B cell (primary cell): ENCODE results near the gene LRRC57. TPM values are rescaled to one million over a fixed set of nuclear protein-coding genes. Genes with fewer than 3 reads are reported as not detected.

ENCODE experiments used
- ATAC-seq: fragments of 200-7000 bp; cut with Tn5 transposase; one replicate; pipeline ENCODE4 v1.10.0; 2021; ENCODE audit warnings: low read depth, mild to moderate bottlenecking, moderate number of reproducible peaks, moderate library complexity
- CTCF ChIA-PET: fragments of 350-600 bp; sonication (Branson Sonifier 250); formaldehyde crosslinking; loops from one replicate; lab custom pipeline; 2021; ENCODE audit warnings: antibody characterized with exemption, inconsistent platforms; lab: Charles Lee
- POLR2A ChIA-PET: fragments of 350-600 bp; sonication (Branson Sonifier 250); formaldehyde crosslinking; loops from one replicate; lab custom pipeline; 2021; ENCODE audit warnings: antibody characterized with exemption; lab: Charles Lee
- DNase-seq: peaks from one replicate; pipeline ENCODE4 v3.0.0; 2013
- H2AFZ ChIP-seq: 2 replicates; pipeline ENCODE4 v1.6.1; 2012; ENCODE audit warnings: mild to moderate bottlenecking, low read depth, low read length; ENCODE audit not compliant: insufficient read depth, poor library complexity, severe bottlenecking
- H3K27ac ChIP-seq, 2 donors: 1 replicate in 1 of 2; 2 replicates in 1 of 2; pipeline ENCODE4 v1.5.1; 2012 to 2013; ENCODE audit warnings: low read length in 2 of 2, mild to moderate bottlenecking in 2 of 2, moderate library complexity in 1 of 2
- H3K27me3 ChIP-seq, 4 experiments: fragments of 200-600 bp in 1 of 4; sonication (generic) in 1 of 4; replicated peaks in 1 of 4; 1 replicate in 2 of 4; 2 replicates in 2 of 4; pipeline versions ENCODE4 v1.6.1 to v1.7.0; 2013 to 2016; ENCODE audit warnings: low read length in 3 of 4, mild to moderate bottlenecking in 2 of 4, mixed read lengths in 1 of 4, moderate library complexity in 1 of 4; ENCODE audit not compliant: insufficient read depth in 4 of 4, control insufficient read depth in 3 of 4; ENCODE audit errors: control extremely low read depth in 1 of 4
- H3K36me3 ChIP-seq, 2 experiments: replicated peaks in 1 of 2; 1 replicate in 1 of 2; 2 replicates in 1 of 2; pipeline versions ENCODE4 v1.6.1 to v1.7.1; 2013; ENCODE audit warnings: low read length in 1 of 2; ENCODE audit not compliant: insufficient read depth in 2 of 2, control insufficient read depth in 1 of 2; ENCODE audit errors: control extremely low read depth in 1 of 2, extremely low read depth in 1 of 2
- H3K4me1 ChIP-seq, 2 donors: fragments of 200-600 bp in 1 of 2; sonication (generic) in 1 of 2; 1 replicate in 1 of 2; 2 replicates in 1 of 2; pipeline versions ENCODE4 v1.5.1 to v1.6.1; 2013 to 2017; ENCODE audit warnings: low read length in 2 of 2; ENCODE audit not compliant: control insufficient read depth in 2 of 2, insufficient read depth in 2 of 2
- H3K4me2 ChIP-seq: replicated peaks from 2 replicates; pipeline ENCODE3; 2012; ENCODE audit warnings: mild to moderate bottlenecking, low read depth, low read length; ENCODE audit not compliant: poor library complexity, severe bottlenecking
- H3K4me3 ChIP-seq, 5 experiments: fragments of 200-600 bp in 1 of 5; sonication (generic) in 1 of 5; 1 replicate in 3 of 5; 2 replicates in 2 of 5; pipeline versions ENCODE4 v1.5.1 to v1.7.0; 2011 to 2016; ENCODE audit warnings: low read length in 4 of 5, mild to moderate bottlenecking in 4 of 5, low read depth in 2 of 5, control low read depth in 1 of 5, moderate library complexity in 1 of 5; ENCODE audit not compliant: insufficient read depth in 1 of 5; ENCODE audit errors: control extremely low read depth in 1 of 5, extremely low read depth in 1 of 5
- H3K79me2 ChIP-seq: fragments of 200-600 bp; sonication (generic); one replicate; pipeline ENCODE4 v1.6.0; 2016; ENCODE audit warnings: low read length; ENCODE audit not compliant: control insufficient read depth, insufficient read depth
- H3K9ac ChIP-seq: fragments of 200-600 bp; sonication (generic); 2 replicates; pipeline ENCODE4 v1.6.1; 2017; ENCODE audit warnings: mild to moderate bottlenecking, low read length, moderate library complexity
- H3K9me3 ChIP-seq, 3 donors: one replicate each; pipeline versions ENCODE4 v1.6.1 to v1.7.1; 2013; ENCODE audit warnings: low read length in 2 of 3; ENCODE audit not compliant: control insufficient read depth in 2 of 3, insufficient read depth in 1 of 3; ENCODE audit errors: control extremely low read depth in 1 of 3
- H4K20me1 ChIP-seq: 2 replicates; pipeline ENCODE4 v1.6.0; 2012; ENCODE audit warnings: mild to moderate bottlenecking, low read length; ENCODE audit not compliant: insufficient read depth, control insufficient read depth, poor library complexity, severe bottlenecking
- H3K27ac Mint-ChIP-seq: one replicate; pipeline ENCODE4 v1.8.0; 2021; ENCODE audit warnings: mixed read lengths
- H3K27me3 Mint-ChIP-seq: one replicate; pipeline ENCODE4 v1.8.0; 2021; ENCODE audit warnings: mixed read lengths
- H3K4me1 Mint-ChIP-seq: one replicate; pipeline ENCODE4 v1.8.0; 2021; ENCODE audit warnings: mixed read lengths
- H3K4me3 Mint-ChIP-seq: one replicate; pipeline ENCODE4 v1.8.0; 2021; ENCODE audit warnings: mixed read lengths
- H3K9me3 Mint-ChIP-seq: one replicate; pipeline ENCODE4 v1.8.0; 2022; ENCODE audit warnings: mixed read lengths; ENCODE audit not compliant: insufficient read depth
- CTCF ChIP-seq: fragments of 200-600 bp; IDR thresholded peaks from one replicate; pipeline ENCODE4 v1.8.0; 2022; ENCODE audit warnings: antibody characterized with exemption, mild to moderate bottlenecking
- EZH2 ChIP-seq: IDR thresholded peaks from 2 replicates; pipeline ENCODE4 v1.6.1; 2012; ENCODE audit warnings: borderline replicate concordance, low read depth, mild to moderate bottlenecking, moderate library complexity, low read length; ENCODE audit not compliant: insufficient read depth, poor library complexity, severe bottlenecking
- WGBS: methylation state at CpG from one replicate; pipeline ENCODE4 v1.1.5; 2013; ENCODE audit warnings: missing lambda C conversion rate; ENCODE audit not compliant: insufficient coverage; 5-methylcytosine and 5-hydroxymethylcytosine counted together
- intact Hi-C: fragments of 100-400 bp; cut with micrococcal nuclease; formaldehyde crosslinking; loops from one replicate; pipeline ENCODE4 v1.10.0; 2022
- polyA plus RNA-seq: library from polyadenylated mRNA; depleted of rRNA; stranded (reverse); fragments of >200 nt; gene quantifications from 2 replicates; pipeline ENCODE4 v1.2.3, GENCODE V29; 2012
- total RNA-seq, 2 donors: library from RNA; stranded (reverse); fragments of 120-200 nt in 1 of 2; gene quantifications; 1 replicate in 1 of 2; 2 replicates in 1 of 2; pipeline versions ENCODE4 v1.2.3 to v1.2.4, GENCODE V29; 2013 to 2022

Gene LRRC57
- total and polyA plus RNA-seq, 2 donors (not counting 1 experiment from before 2014, with no cell fraction given): 13.9 to 25.4 TPM

GRCh38 chr15:42582569-42583375 is 34.2 kb upstream of the LRRC57 start:
- H3K9ac ChIP-seq: no peak overlapping the region
- H3K4me1 ChIP-seq: peaks cover 9 to 11% of the 10 kb centered on the region in 2 donors
- no peak overlapping the region for H3K4me2 ChIP-seq
- POLR2A ChIA-PET: interaction anchor here (0.6 kb wide), 1 partner anchor 28 kb away, joined by 3 read pairs; no protein-coding TSS in a partner anchor
- peaks cover 17% of the 10 kb centered on the region for H3K4me1 Mint-ChIP-seq
- no peak for TF ChIP-seq CTCF
- TF ChIP-seq EZH2: no peak
- WGBS: 100% methylated on average over 5 of the region's 8 CpGs
- peaks cover 0 to 3% of the 10 kb centered on the region in 2 experiments for H3K36me3 ChIP-seq
- CTCF ChIA-PET: interaction anchor here (0.8 to 1.7 kb wide), 2 partner anchors 9 kb away, joined by 3 to 8 read pairs; no protein-coding TSS in a partner anchor
- no peak overlapping the region for H3K27ac ChIP-seq
- no peak overlapping the region for H3K27ac Mint-ChIP-seq
- no peak overlapping the region for H3K4me3 ChIP-seq
- H4K20me1 ChIP-seq: no peaks in the 10 kb centered on the region
- no peaks in the 10 kb centered on the region for H3K27me3 ChIP-seq
- intact Hi-C loops: no loop called here
- H3K9me3 ChIP-seq: no peaks in the 10 kb centered on the region
- H3K79me2 ChIP-seq: peaks cover 5% of the 10 kb centered on the region
- H3K4me3 Mint-ChIP-seq: no peak overlapping the region
- no peak for DNase-seq
- ATAC-seq: no peak
- H2AFZ ChIP-seq: no peak overlapping the region
- peaks cover 3% of the 10 kb centered on the region for H3K27me3 Mint-ChIP-seq
- no peaks in the 10 kb centered on the region for H3K9me3 Mint-ChIP-seq

- CTCF ChIA-PET: interaction anchor here (0.6 to 2.0 kb wide), 5 partner anchors 10 to 928 kb away, joined by 3 to 4 read pairs (median 3); no protein-coding TSS in a partner anchor
- Histone ChIP-seq H4K20me1 (no peaks in the 10 kb centered on the region), H3K27me3 (peaks cover 0 to 3% (median 0%) of the 10 kb centered on the region in 4 experiments), H3K9ac (peak overlapping the region; percentile 65), H3K4me2 (peak overlapping the region; percentile 80), H3K27ac (peak overlapping the region in 1 of 2 donors; percentile 66), H3K4me3 (peak overlapping the region; percentile 59 to 79 (median 64)), H3K36me3 (peaks cover 0 to 3% of the 10 kb centered on the region in 2 experiments), H3K9me3 (no peaks in the 10 kb centered on the region), H3K79me2 (peaks cover 13% of the 10 kb centered on the region), H2AFZ (peak overlapping the region; percentile 87), H3K4me1 (peaks cover 15 to 16% of the 10 kb centered on the region in 2 donors)
- POLR2A ChIA-PET: no interaction called here
- Mint-ChIP-seq H3K4me1 (peaks cover 24% of the 10 kb centered on the region), H3K27me3 (peaks cover 7% of the 10 kb centered on the region), H3K27ac (peak overlapping the region; percentile 89), H3K9me3 (no peaks in the 10 kb centered on the region), H3K4me3 (peak overlapping the region; percentile 87)
- WGBS: under 1% methylated on average over 31 of the region's 37 CpGs
- peak; percentile 82 for DNase-seq
- peak; percentile 98 for ATAC-seq
- intact Hi-C loops: loop anchor here (1.0 kb wide), 1 partner anchor 24 kb away; no protein-coding TSS in a partner anchor
- TF ChIP-seq EZH2 (no peak), CTCF (no peak)
Measured at GRCh38 chr15:42581272-42581730, 32.7 kb upstream of the LRRC57 start.
